Coronary artery (tissue), 2 donors: ENCODE measurements around the gene SPPL3.

ENCODE experiments used
- DNase-seq: peaks from one replicate; pipeline ENCODE4 v3.0.0-alpha.2; 2017; ENCODE audit warnings: low spot score
- H3K27ac ChIP-seq, 2 donors: fragments of 200-600 bp; sonication (generic); one replicate each; pipeline ENCODE4 v1.5.1; 2016 to 2019
- H3K4me3 ChIP-seq: fragments of 200-600 bp; sonication (generic); 2 replicates; pipeline ENCODE4 v1.5.1; 2016; ENCODE audit warnings: mild to moderate bottlenecking, moderate library complexity
- TF ChIP-seq, protein P1 (sequence below): fragments of 200-600 bp; sonication (generic); IDR thresholded peaks from one replicate; pipeline ENCODE4 v1.5.1; 2019; ENCODE audit warnings: antibody characterized with exemption

Gene SPPL3

DNA sequence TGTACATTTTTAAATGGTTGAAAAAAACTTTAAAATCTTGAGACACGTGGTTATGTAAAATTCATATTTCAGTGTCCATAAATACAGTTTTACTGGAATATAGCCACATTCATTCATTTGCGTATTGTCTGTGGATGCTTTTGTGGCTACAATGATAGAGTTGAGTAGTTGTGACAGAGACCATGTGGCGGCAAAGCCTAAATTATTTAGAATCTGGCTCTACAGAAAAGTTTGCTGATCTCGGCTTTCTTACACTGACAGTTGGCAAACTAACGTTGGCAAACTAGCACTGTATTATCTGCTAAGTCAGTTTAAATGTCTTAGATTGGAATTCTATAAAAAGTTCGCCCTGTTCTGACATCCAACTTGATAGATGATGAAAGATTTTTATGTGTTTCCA is 191.5 kb downstream of the SPPL3 start:
- Histone ChIP-seq H3K4me3 (no peak overlapping the region), H3K27ac (no peak overlapping the region)
- TF ChIP-seq, protein P1, sequence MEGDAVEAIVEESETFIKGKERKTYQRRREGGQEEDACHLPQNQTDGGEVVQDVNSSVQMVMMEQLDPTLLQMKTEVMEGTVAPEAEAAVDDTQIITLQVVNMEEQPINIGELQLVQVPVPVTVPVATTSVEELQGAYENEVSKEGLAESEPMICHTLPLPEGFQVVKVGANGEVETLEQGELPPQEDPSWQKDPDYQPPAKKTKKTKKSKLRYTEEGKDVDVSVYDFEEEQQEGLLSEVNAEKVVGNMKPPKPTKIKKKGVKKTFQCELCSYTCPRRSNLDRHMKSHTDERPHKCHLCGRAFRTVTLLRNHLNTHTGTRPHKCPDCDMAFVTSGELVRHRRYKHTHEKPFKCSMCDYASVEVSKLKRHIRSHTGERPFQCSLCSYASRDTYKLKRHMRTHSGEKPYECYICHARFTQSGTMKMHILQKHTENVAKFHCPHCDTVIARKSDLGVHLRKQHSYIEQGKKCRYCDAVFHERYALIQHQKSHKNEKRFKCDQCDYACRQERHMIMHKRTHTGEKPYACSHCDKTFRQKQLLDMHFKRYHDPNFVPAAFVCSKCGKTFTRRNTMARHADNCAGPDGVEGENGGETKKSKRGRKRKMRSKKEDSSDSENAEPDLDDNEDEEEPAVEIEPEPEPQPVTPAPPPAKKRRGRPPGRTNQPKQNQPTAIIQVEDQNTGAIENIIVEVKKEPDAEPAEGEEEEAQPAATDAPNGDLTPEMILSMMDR, result no peak
- no peak for DNase-seq
